Psoas muscle (tissue), 8 donors: Measurements from ENCODE around the gene NR6A1. TPM values are rescaled to one million over a fixed set of nuclear protein-coding genes. Genes with fewer than 3 reads are reported as not detected.

Experiments
- ATAC-seq, 4 donors: fragments of 200-7000 bp; cut with Tn5 transposase; one replicate each; pipeline ENCODE4 v1.9.1; 2020; ENCODE audit warnings: moderate library complexity in 3 of 4, mild to moderate bottlenecking in 2 of 4
- DNase-seq, 2 donors: peaks; one replicate each; pipeline ENCODE4 v3.0.0-alpha.2; 2020
- H3K27ac ChIP-seq: fragments of 200-600 bp; one replicate; pipeline ENCODE4 v1.8.0; 2022
- H3K27me3 ChIP-seq, 3 donors: fragments of 200-600 bp in 1 of 3; one replicate each; pipeline versions ENCODE4 v1.6.1 to v1.8.0; 2013 to 2022; ENCODE audit warnings: low read length in 2 of 3, mild to moderate bottlenecking in 2 of 3, moderate library complexity in 1 of 3; ENCODE audit not compliant: insufficient read depth in 3 of 3
- H3K36me3 ChIP-seq, 2 donors: fragments of 200-600 bp in 1 of 2; one replicate each; pipeline versions ENCODE4 v1.6.1 to v1.8.0; 2013 to 2022; ENCODE audit warnings: low read depth in 1 of 2, mild to moderate bottlenecking in 1 of 2, moderate library complexity in 1 of 2; ENCODE audit not compliant: insufficient read depth in 1 of 2
- H3K4me1 ChIP-seq: fragments of 200-600 bp; one replicate; pipeline ENCODE4 v1.8.0; 2022
- H3K4me3 ChIP-seq: fragments of 200-600 bp; one replicate; pipeline ENCODE4 v1.8.0; 2022; ENCODE audit warnings: mild to moderate bottlenecking
- H3K9me3 ChIP-seq: fragments of 200-600 bp; one replicate; pipeline ENCODE4 v1.8.0; 2022
- CTCF ChIP-seq: fragments of 200-600 bp; IDR thresholded peaks from one replicate; pipeline ENCODE4 v1.8.0; 2022; ENCODE audit warnings: antibody characterized with exemption
- WGBS, 3 donors: extraction: QIAGEN DNeasy Blood & Tissue Kit; methylation state at CpG; one replicate each; pipeline versions ENCODE4 v1.1.6 to v1.1.7; 2013; 5-methylcytosine and 5-hydroxymethylcytosine counted together
- intact Hi-C, 2 donors: fragments of 100-400 bp; cut with DNase I; formaldehyde crosslinking; loops; one replicate each; pipeline versions ENCODE4 v1.11.0 to v1.14.2; 2022
- polyA plus RNA-seq, 3 donors: library from polyadenylated mRNA; stranded (reverse); fragments of 200-250 nt; gene quantifications; one replicate each; pipeline ENCODE4 v1.2.3, GENCODE V29; 2013
- total RNA-seq, 4 donors: library from RNA; stranded (reverse); fragmentation: NEBNext Ultra II Directional in 2 of 4; extraction: Animal tissue kit (Norgen Biotek cat#: 25700) in 2 of 4; gene quantifications; one replicate each; pipeline versions ENCODE4 v1.2.1 to v1.2.4, GENCODE V29; 2021 to 2023
- donor health status: healthy with polysubstance abuse.
- donor health status: DM: no; HTN: no; CAD: no; lungs with moderate emphysema.
- donor health status: Bipolar disorder and iron deficiency.
- donor health status: healthy.
- donor health status: DM: yes; HTN: yes; CAD: no.
- donor health status: DM: no; HTN: no; CAD: no.
- donor health status: DM: no; HTN: no; CAD: no.
- donor health status: DM: yes; HTN: yes; CAD: no.

Gene NR6A1
- total and polyA plus RNA-seq, 7 donors, result 0.32 to 2.6 (median 0.70) TPM

DNA sequence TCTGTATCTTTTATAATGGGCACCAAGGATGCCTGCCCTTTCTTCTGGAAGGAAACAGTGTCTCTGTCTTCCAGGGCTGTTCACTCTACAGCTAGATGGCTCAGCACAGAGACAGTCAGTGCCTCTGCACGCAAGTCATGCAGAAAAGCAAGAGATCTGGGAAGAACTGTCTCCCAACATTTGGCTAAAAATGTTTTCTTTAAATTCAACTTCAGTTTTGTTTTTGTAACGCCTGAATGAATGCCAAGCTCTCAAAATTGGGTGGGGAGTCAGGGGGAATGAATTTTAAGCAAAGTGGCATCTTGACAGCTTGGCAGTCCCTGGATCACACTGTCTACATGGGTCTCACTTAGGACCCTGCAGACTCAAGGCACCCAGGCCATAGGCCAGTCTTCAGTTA, 18.4 kb upstream of the NR6A1 start:
- WGBS, 3 donors, result 76 to 82% (median 78%) methylated on average over 2 of the region's 2 CpGs
- H3K36me3 ChIP-seq, result no peaks in the 10 kb centered on the region
- no peaks in the 10 kb centered on the region for H3K27me3 ChIP-seq
- ATAC-seq (no peak), DNase-seq (no peak)
- H3K27ac ChIP-seq, result no peak overlapping the region
- intact Hi-C loops, result no loop called here
- no peak for TF ChIP-seq CTCF
- peaks cover 7% of the 10 kb centered on the region for H3K4me1 ChIP-seq
- no peaks in the 10 kb centered on the region for H3K9me3 ChIP-seq
- no peak overlapping the region for H3K4me3 ChIP-seq

DNA sequence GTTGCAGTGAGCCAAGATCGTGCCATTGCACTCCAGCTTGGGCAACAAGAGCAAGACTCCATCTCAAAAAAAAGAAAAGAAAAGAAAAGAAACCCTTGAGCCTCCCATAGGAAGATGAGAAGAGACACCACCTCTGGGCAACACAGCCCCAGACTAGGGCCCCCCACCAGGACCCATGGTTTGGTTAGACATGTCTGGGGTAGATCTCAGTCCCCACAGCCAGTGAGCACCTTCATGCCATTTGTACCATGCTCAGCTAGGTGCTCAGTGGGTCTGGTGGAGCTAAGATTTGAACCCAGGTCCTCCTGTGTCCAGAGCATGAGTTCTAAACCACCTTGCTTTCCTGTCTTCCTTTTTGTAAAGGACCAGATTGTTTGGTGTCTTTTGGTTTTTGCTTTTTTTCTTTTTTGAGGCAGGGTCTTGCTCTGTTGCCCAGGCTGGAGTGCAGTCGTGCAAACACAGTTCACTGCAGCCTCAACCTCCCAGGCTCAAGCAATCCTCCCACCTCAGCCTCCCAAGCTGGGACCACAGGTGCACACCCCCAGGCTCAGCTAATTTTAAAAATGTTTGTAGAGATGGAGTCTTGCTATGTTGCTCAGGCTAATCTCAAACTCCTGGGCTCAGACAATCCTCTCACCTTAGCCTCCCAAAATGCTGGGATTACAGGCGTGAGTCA, 17.6 kb upstream of the NR6A1 start:
- peaks cover 11% of the 10 kb centered on the region for H3K4me1 ChIP-seq
- H3K36me3 ChIP-seq, result no peaks in the 10 kb centered on the region
- H3K27me3 ChIP-seq, result no peaks in the 10 kb centered on the region
- ATAC-seq (no peak), DNase-seq (no peak)
- intact Hi-C loops, result no loop called here
- TF ChIP-seq CTCF, result no peak
- no peak overlapping the region for H3K27ac ChIP-seq
- WGBS, 3 donors, result 83 to 84% (median 84%) methylated on average over 2 to 3 of the region's 3 CpGs
- no peaks in the 10 kb centered on the region for H3K9me3 ChIP-seq
- no peak overlapping the region for H3K4me3 ChIP-seq

DNA sequence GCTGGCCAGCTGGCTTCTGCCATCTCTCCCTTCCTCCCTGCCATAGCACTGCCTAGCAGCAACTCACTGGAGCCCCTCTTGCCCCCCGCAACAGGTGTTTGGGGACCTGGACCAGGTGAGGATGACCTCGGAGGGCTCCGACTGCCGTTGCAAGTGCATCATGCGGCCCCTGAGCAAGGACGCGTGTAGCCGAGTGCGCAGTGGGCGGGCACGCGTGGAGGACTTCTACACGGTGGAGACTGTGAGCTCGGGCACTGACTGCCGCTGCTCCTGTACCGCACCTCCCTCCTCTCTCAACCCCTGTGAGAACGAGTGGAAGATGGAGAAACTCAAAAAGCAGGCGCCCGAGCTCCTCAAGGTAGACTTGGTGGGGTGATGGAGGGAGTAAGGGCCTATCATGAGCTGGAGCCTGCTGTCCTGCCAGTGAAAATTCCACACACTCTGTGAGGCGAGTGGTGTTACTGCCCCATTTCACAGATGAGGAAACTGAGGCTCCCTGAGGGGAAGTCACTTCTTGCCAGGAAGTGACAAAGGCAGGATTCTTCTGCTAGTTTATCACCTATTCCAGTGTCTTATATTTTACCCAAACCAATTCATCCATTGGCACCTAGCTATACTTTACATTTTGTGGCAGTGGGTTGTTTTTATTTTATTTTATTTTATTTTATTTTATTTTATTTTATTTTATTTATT, 15.9 kb upstream of the NR6A1 start:
- Histone ChIP-seq H3K36me3 (no peaks in the 10 kb centered on the region), H3K27me3 (no peaks in the 10 kb centered on the region), H3K27ac (no peak overlapping the region), H3K4me1 (peaks cover 5% of the 10 kb centered on the region), H3K4me3 (no peak overlapping the region), H3K9me3 (no peaks in the 10 kb centered on the region)
- ATAC-seq (no peak), DNase-seq (no peak)
- intact Hi-C loops, result no loop called here
- 92 to 94% (median 93%) methylated on average over 20 of the region's 20 CpGs for WGBS, 3 donors
- no peak for TF ChIP-seq CTCF

- Histone ChIP-seq H3K27ac (no peak overlapping the region), H3K4me1 (peaks cover 5% of the 10 kb centered on the region), H3K9me3 (no peaks in the 10 kb centered on the region), H3K27me3 (no peaks in the 10 kb centered on the region), H3K36me3 (no peaks in the 10 kb centered on the region), H3K4me3 (no peak overlapping the region)
- ATAC-seq (peak; percentile 36 to 86 (median 76)), DNase-seq (no peak)
- 7 to 24% (median 11%) methylated on average over 2 of the region's 2 CpGs for WGBS, 3 donors
- no peak for TF ChIP-seq CTCF
- intact Hi-C loops, result no loop called here
Measured at GRCh38 chr9:124784509-124784908, 13.4 kb upstream of the NR6A1 start.
